GM12878 (cell line): Measurements from ENCODE around the gene PRRC2C. TPM values are rescaled to one million over a fixed set of nuclear protein-coding genes. Genes with fewer than 3 reads are reported as not detected.

Experiments
- ATAC-seq: fragments of 200-7000 bp; cut with Tn5 transposase; 3 replicates; pipeline ENCODE4 v1.9.1; 2020; ENCODE audit warnings: mild to moderate bottlenecking, moderate library complexity
- BruUV-seq: library from RNA; stranded (reverse); fragments of 400-500 nt; replicated peaks from 2 replicates; lab custom pipeline; 2021; lab: Mats Ljungman, UMichigan
- CTCF ChIA-PET: fragments of 300-600 bp; sonication (Branson Sonifier 250); formaldehyde crosslinking; extraction: SDS; loops from one replicate; lab custom pipeline; 2021; ENCODE audit warnings: inconsistent platforms; lab: Yijun Ruan, JAX
- POLR2A ChIA-PET: fragments of 350-600 bp; formaldehyde crosslinking; extraction: SDS; loops from one replicate; lab custom pipeline; 2021; ENCODE audit warnings: inconsistent platforms; lab: Charles Lee
- RAD21 ChIA-PET: fragments of 300-600 bp; sonication (Branson Sonifier 250); formaldehyde crosslinking; loops from one replicate; lab custom pipeline; 2023; ENCODE audit warnings: antibody characterized with exemption; ENCODE audit not compliant: unreplicated experiment; lab: Charles Lee
- SMC1A ChIA-PET: fragments of 300-600 bp; sonication (Branson Sonifier 250); formaldehyde crosslinking; loops from one replicate; lab custom pipeline; 2023; ENCODE audit not compliant: unreplicated experiment, uncharacterized antibody; lab: Charles Lee
- DNase-seq: peaks from one replicate; pipeline ENCODE4 v3.0.0-alpha.2; 2011; ENCODE audit warnings: low read depth, low spot score
- FAIRE-seq: peaks from 3 replicates; lab custom pipeline; 2011; peaks lifted over from hg19 to GRCh38; lab: Jason Lieb, UNC
- H2AFZ ChIP-seq: 2 replicates; pipeline ENCODE4 v1.6.0; 2011; ENCODE audit warnings: low read depth, low read length, control low read depth; ENCODE audit not compliant: control insufficient read depth
- H3K27ac ChIP-seq: 2 replicates; pipeline ENCODE4 v1.5.1; 2011; ENCODE audit warnings: control low read depth; ENCODE audit not compliant: control insufficient read depth, insufficient read depth
- H3K27me3 ChIP-seq, 2 experiments: replicated peaks in 1 of 2; 2 replicates each; pipeline versions ENCODE4 v1.6.0 to v1.6.1; 2011; ENCODE audit warnings: low read length in 1 of 2; ENCODE audit not compliant: control insufficient read depth in 2 of 2, insufficient read depth in 2 of 2
- H3K36me3 ChIP-seq, 2 experiments: 2 replicates each; pipeline ENCODE4 v1.5.1; 2011; ENCODE audit warnings: low read length in 1 of 2; ENCODE audit not compliant: control insufficient read depth in 2 of 2, insufficient read depth in 2 of 2
- H3K4me1 ChIP-seq: 2 replicates; pipeline ENCODE4 v1.6.1; 2011; ENCODE audit warnings: mild to moderate bottlenecking, low read length, moderate library complexity, mixed read lengths; ENCODE audit not compliant: control insufficient read depth, insufficient read depth
- H3K4me2 ChIP-seq: 2 replicates; pipeline ENCODE4 v1.6.0; 2011; ENCODE audit warnings: control low read depth; ENCODE audit not compliant: control insufficient read depth, insufficient read depth
- H3K4me3 ChIP-seq: fragments of 200-600 bp; sonication (generic); 2 replicates; pipeline ENCODE4 v1.5.1; 2016
- H3K79me2 ChIP-seq: 2 replicates; pipeline ENCODE4 v1.6.0; 2011; ENCODE audit warnings: low read length; ENCODE audit not compliant: control insufficient read depth, insufficient read depth
- H3K9ac ChIP-seq: 2 replicates; pipeline ENCODE4 v1.8.0; 2011; ENCODE audit warnings: low read length, control low read depth, mixed read lengths; ENCODE audit not compliant: control insufficient read depth, insufficient read depth
- H3K9me3 ChIP-seq: replicated peaks from 3 replicates; pipeline ENCODE4 v1.5.1; 2011; ENCODE audit warnings: mild to moderate bottlenecking, low read length; ENCODE audit not compliant: control insufficient read depth, insufficient read depth
- H4K20me1 ChIP-seq: 2 replicates; pipeline ENCODE4 v1.6.0; 2011; ENCODE audit not compliant: control insufficient read depth, insufficient read depth
- E4F1 ChIP-seq: fragments of 450-650 bp; IDR thresholded peaks from 2 replicates; pipeline ENCODE4 v1.6.1; 2018; ENCODE audit warnings: borderline replicate concordance, mild to moderate bottlenecking; ENCODE audit not compliant: partially characterized antibody
- EGR1 ChIP-seq, 2 experiments: IDR thresholded peaks; 1 replicate in 1 of 2; 2 replicates in 1 of 2; pipeline ENCODE4 v1.6.1; 2011 to 2012; ENCODE audit warnings: low read depth in 2 of 2, low read length in 2 of 2, borderline replicate concordance in 1 of 2, mild to moderate bottlenecking in 1 of 2, moderate library complexity in 1 of 2
- ESRRA ChIP-seq: IDR thresholded peaks from 2 replicates; pipeline ENCODE4 v1.6.1; 2012; ENCODE audit warnings: mild to moderate bottlenecking, low read length, improper control_type of control experiment
- NKRF ChIP-seq: fragments of 450-650 bp; conservative IDR thresholded peaks from 2 replicates; pipeline ENCODE4 v1.6.1; 2017; ENCODE audit warnings: mild to moderate bottlenecking, moderate library complexity
- NR2F1 ChIP-seq: fragments of 450-650 bp; conservative IDR thresholded peaks from 2 replicates; pipeline ENCODE4 v1.6.1; 2017; ENCODE audit warnings: mild to moderate bottlenecking
- RELB ChIP-seq: fragments of 450-650 bp; IDR thresholded peaks from 2 replicates; pipeline ENCODE4 v1.6.1; 2017; ENCODE audit warnings: low read depth, mild to moderate bottlenecking, moderate library complexity
- SMARCA5 ChIP-seq: fragments of 450-650 bp; IDR thresholded peaks from 2 replicates; pipeline ENCODE4 v1.6.1; 2017; ENCODE audit warnings: mild to moderate bottlenecking
- SREBF2 ChIP-seq: IDR thresholded peaks from 2 replicates; pipeline ENCODE4 v1.6.1; 2012; ENCODE audit warnings: mild to moderate bottlenecking, low read length
- TCF3 ChIP-seq: IDR thresholded peaks from 2 replicates; pipeline ENCODE4 v1.6.1; 2012; ENCODE audit warnings: low read depth, mild to moderate bottlenecking, low read length, borderline replicate concordance; ENCODE audit not compliant: insufficient read depth
- ZNF217 ChIP-seq: fragments of 450-650 bp; IDR thresholded peaks from 2 replicates; pipeline ENCODE4 v1.6.1; 2017; ENCODE audit warnings: antibody characterized with exemption, mild to moderate bottlenecking
- ZZZ3 ChIP-seq: IDR thresholded peaks from 2 replicates; pipeline ENCODE4 v1.6.1; 2011; ENCODE audit warnings: low read depth; ENCODE audit not compliant: control insufficient read depth, insufficient read length
- WGBS: methylation state at CpG from one replicate; pipeline ENCODE4 v1.1.6; 2016; ENCODE audit warnings: low lambda C conversion rate; ENCODE audit not compliant: insufficient replicate concordance, insufficient coverage; ENCODE audit errors: missing lambda C conversion rate; 5-methylcytosine and 5-hydroxymethylcytosine counted together
- in situ Hi-C: fragments of 300-500 bp; cut with MboI; formaldehyde crosslinking; loops from 9 replicates; pipeline ENCODE4 v1.14.3; 2018; ENCODE audit warnings: mixed read lengths
- intact Hi-C: fragments of 100-400 bp; cut with micrococcal nuclease; formaldehyde crosslinking; loops from one replicate; pipeline ENCODE4 v1.14.2; 2022; ENCODE audit not compliant: unreplicated experiment
- polyA plus RNA-seq, 11 experiments: library from polyadenylated mRNA; depleted of rRNA in 4 of 11; unstranded in 6 of 11; stranded (reverse) in 5 of 11; fragments of >200 nt; fragmentation: Nextera tagmentation in 4 of 11; fragmentation: Illumina TruSeq in 1 of 11; extraction: Ambion mirVana in 4 of 11; extraction: Trizol in 1 of 11; gene quantifications; 1 replicate in 1 of 11; 2 replicates in 10 of 11; pipeline versions ENCODE4 v1.2.1 to v1.2.3, GENCODE V29; 2011 to 2016; ENCODE audit warnings: inconsistent platforms in 2 of 11, missing spikeins in 2 of 11, low read depth in 1 of 11
- total RNA-seq, 4 experiments: library from RNA; depleted of rRNA in 3 of 4; stranded (reverse); fragments of >200 nt in 3 of 4; fragmentation: Illumina TruSeq in 1 of 4; extraction: Trizol in 1 of 4; gene quantifications; 2 replicates each; pipeline versions ENCODE4 v1.2.1 to v1.2.3, GENCODE V29; 2013 to 2021
- TF ChIP-seq, protein P1 (sequence below): IDR thresholded peaks from 2 replicates; pipeline ENCODE4 v1.6.1; 2011; ENCODE audit warnings: mild to moderate bottlenecking, low read depth, low read length, moderate library complexity; ENCODE audit not compliant: insufficient replicate concordance

PRRC2C gene
- total and polyA plus RNA-seq, 10 of the 15 experiments (the other 5 are each of a cell fraction or from before 2014, with no cell fraction given), result 53.4 to 182 (median 91.8) TPM

DNA sequence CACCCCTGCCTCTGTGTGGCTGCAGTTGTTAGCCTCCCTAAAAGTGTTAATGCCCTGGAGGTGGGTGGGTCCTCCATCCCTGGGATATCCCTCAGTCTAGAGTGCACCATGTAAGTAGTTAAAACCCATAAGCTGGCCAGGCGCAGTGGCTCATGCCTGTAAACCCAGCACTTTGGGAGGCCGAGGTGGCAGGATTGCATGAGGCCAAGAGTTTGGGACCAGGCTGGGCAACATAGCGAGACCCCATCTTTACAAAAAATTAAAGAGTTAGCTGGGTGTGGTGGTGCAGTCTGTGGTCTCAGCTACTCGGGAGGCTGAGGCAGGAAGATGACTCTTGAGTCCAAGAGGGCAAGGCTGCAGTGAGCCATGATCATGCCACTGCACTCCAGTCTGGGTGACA, 156.9 kb downstream of the PRRC2C start:
- FAIRE-seq (no peak), ATAC-seq (no peak), DNase-seq (no peak)
- in situ Hi-C loops (loop anchor here (5.0 kb wide), 1 partner anchor 340 kb away; no protein-coding TSS in a partner anchor), intact Hi-C loops (loop anchor here (10.0 kb wide), 1 partner anchor 143 kb away; the partner anchor contains the start of gene METTL13)
- H3K27me3 ChIP-seq, result peaks cover 0 to 4% of the 10 kb centered on the region in 2 experiments; a peak in 1 of 4 replicates
- no peaks in the 10 kb centered on the region for H3K9me3 ChIP-seq
- H4K20me1 ChIP-seq, result no peaks in the 10 kb centered on the region; the same call in 1 of the 2 replicates
- no TSS peak for BruUV-seq
- H3K79me2 ChIP-seq, result no peaks in the 10 kb centered on the region
- no peaks in the 10 kb centered on the region for H3K36me3 ChIP-seq
- ChIA-PET RAD21 (interaction anchor here (0.7 to 1.2 kb wide), 2 partner anchors 13 to 47 kb away, joined by 3 read pairs; no protein-coding TSS in a partner anchor), SMC1A (interaction anchor here (0.7 to 1.5 kb wide), 5 partner anchors 17 to 75 kb away, joined by 3 to 6 read pairs (median 4); no protein-coding TSS in a partner anchor), POLR2A (interaction anchor here (0.6 kb wide), 1 partner anchor 859 kb away, joined by 3 read pairs; no protein-coding TSS in a partner anchor), CTCF (interaction anchor here (0.8 to 7.5 kb wide), 12 partner anchors 9 to 161 kb away, joined by 3 to 60 read pairs (median 4); partner anchors contain the start of gene PRRC2C)
- H3K4me1 ChIP-seq, result no peaks in the 10 kb centered on the region
- no peak overlapping the region for H2AFZ ChIP-seq
- no peak overlapping the region for H3K9ac ChIP-seq
- WGBS, result 37% methylated on average over 4 of the region's 4 CpGs
- H3K27ac ChIP-seq, result no peak overlapping the region
- no peak overlapping the region for H3K4me3 ChIP-seq
- no peak overlapping the region for H3K4me2 ChIP-seq
- no peak for TF ChIP-seq TCF3
- no peak for TF ChIP-seq NKRF
- TF ChIP-seq ZNF217, result no peak
- no peak for TF ChIP-seq ZZZ3
- TF ChIP-seq E4F1, result no peak
- TF ChIP-seq, protein P1, sequence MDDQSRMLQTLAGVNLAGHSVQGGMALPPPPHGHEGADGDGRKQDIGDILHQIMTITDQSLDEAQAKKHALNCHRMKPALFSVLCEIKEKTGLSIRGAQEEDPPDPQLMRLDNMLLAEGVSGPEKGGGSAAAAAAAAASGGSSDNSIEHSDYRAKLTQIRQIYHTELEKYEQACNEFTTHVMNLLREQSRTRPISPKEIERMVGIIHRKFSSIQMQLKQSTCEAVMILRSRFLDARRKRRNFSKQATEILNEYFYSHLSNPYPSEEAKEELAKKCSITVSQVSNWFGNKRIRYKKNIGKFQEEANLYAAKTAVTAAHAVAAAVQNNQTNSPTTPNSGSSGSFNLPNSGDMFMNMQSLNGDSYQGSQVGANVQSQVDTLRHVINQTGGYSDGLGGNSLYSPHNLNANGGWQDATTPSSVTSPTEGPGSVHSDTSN, result no peak
- no peak for TF ChIP-seq SREBF2
- TF ChIP-seq ESRRA, result no peak
- TF ChIP-seq RELB, result no peak
- no peak for TF ChIP-seq SMARCA5
- TF ChIP-seq EGR1 (IDR thresholded peaks at IDR 0.05; ENCODE audit: borderline replicate concordance in 1 of 2, low read depth in 2 of 2, low read length in 2 of 2), result no peak
- no peak for TF ChIP-seq NR2F1
